Measurements from ENCODE around the gene MYBPHL. TPM values are rescaled to one million over a fixed set of nuclear protein-coding genes. Genes with fewer than 3 reads are reported as not detected.

MYBPHL gene
- total RNA-seq, 2 donors from 2014 or later: not detected

DNA sequence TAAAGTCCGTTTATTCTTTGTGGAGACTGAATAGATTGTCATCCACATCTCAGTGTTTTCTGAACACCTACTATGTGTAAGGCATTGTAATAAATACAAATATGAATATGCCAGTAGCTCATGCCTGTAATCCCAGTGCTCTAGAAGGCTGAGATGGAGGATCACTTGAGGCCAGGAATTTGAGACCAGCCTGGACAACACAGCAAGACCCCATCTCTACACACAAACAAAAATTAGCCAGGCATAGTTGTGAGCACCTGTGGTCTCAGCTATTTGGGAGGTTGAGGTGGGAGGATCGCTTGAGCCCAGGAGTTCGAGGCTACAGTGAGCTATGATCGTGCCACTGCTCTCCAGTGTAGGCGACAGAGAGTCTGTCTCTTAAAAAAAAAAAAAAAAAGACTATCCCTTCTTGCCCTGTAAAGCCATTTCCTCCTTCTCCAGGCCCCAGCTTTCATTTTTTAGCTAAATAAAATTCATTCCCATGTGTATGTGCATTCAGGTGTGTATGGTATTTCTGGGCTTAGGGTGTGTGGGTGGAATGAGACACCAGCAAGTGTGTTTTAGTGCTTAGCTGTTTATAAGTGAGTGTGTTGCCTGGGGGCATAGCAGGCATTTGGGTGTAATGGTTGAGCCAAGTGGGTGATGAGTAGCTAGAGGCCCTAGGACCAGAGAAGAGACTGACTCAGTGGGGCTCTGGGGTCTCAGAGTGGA, 49.7 kb downstream of the MYBPHL start:
- WGBS, 2 experiments (ENCODE audit: insufficient coverage in 1 of 2, insufficient read length in 1 of 2): 83 to 90% methylated on average over 4 to 5 of the region's 5 CpGs
- TF ChIP-seq CTCF (conservative IDR thresholded peaks at IDR 0.05): no peak
- peaks cover 3% of the 10 kb centered on the region for H3K36me3 Mint-ChIP-seq (ENCODE audit: low read depth)
- Histone ChIP-seq H3K4me3 (ENCODE audit: low read length) (no peak overlapping the region), H3K9ac (ENCODE audit: extremely low read depth, low read length, poor library complexity, severe bottlenecking) (no peak overlapping the region), H3K9me3 (ENCODE audit: control insufficient read depth, low read length) (no peaks in the 10 kb centered on the region), H3K27ac (ENCODE audit: low read depth, low read length) (peak overlapping the region; percentile 66), H3K27me3 (ENCODE audit: control insufficient read depth, insufficient read depth, low read length, poor library complexity, severe bottlenecking) (no peaks in the 10 kb centered on the region), H3K36me3 (ENCODE audit: control insufficient read depth, insufficient read depth, low read length) (no peaks in the 10 kb centered on the region), H3K4me1 (ENCODE audit: control insufficient read depth, insufficient read depth, low read length) (peaks cover 17% of the 10 kb centered on the region)
- peaks cover 3% of the 10 kb centered on the region for H3K27me3 Mint-ChIP-seq (ENCODE audit: insufficient read depth)
- no peak overlapping the region for H3K4me3 Mint-ChIP-seq
- H3K4me1 Mint-ChIP-seq: peaks cover 17% of the 10 kb centered on the region
- H3K27ac Mint-ChIP-seq: no peak overlapping the region
- no peaks in the 10 kb centered on the region for H3K9me3 Mint-ChIP-seq
- DNase-seq: no peak

- peaks cover 14% of the 10 kb centered on the region for H3K27me3 Mint-ChIP-seq (ENCODE audit: insufficient read depth)
- Histone ChIP-seq H3K9me3 (ENCODE audit: control insufficient read depth, low read length) (no peaks in the 10 kb centered on the region), H3K9ac (ENCODE audit: extremely low read depth, low read length, poor library complexity, severe bottlenecking) (no peak overlapping the region), H3K27me3 (ENCODE audit: control insufficient read depth, insufficient read depth, low read length, poor library complexity, severe bottlenecking) (peaks cover 6% of the 10 kb centered on the region), H3K27ac (ENCODE audit: low read depth, low read length) (peak overlapping the region; percentile 97), H3K36me3 (ENCODE audit: control insufficient read depth, insufficient read depth, low read length) (no peaks in the 10 kb centered on the region), H3K4me3 (ENCODE audit: low read length) (no peak overlapping the region), H3K4me1 (ENCODE audit: control insufficient read depth, insufficient read depth, low read length) (peaks cover 17% of the 10 kb centered on the region)
- DNase-seq: no peak
- TF ChIP-seq CTCF (conservative IDR thresholded peaks at IDR 0.05): no peak
- peaks cover 17% of the 10 kb centered on the region for H3K4me1 Mint-ChIP-seq
- peaks cover 3% of the 10 kb centered on the region for H3K36me3 Mint-ChIP-seq (ENCODE audit: low read depth)
- H3K4me3 Mint-ChIP-seq: no peak overlapping the region
- no peak overlapping the region for H3K27ac Mint-ChIP-seq
- no peaks in the 10 kb centered on the region for H3K9me3 Mint-ChIP-seq
- 88 to 100% methylated on average over 4 to 7 of the region's 7 CpGs for WGBS, 2 experiments (ENCODE audit: insufficient coverage in 1 of 2, insufficient read length in 1 of 2)
Observed at GRCh38 chr1:109256085-109256484, 50.7 kb downstream of the MYBPHL start.

GRCh38 chr1:109255678-109256077, 51.1 kb downstream of the MYBPHL start:
- no peak overlapping the region for H3K4me3 ChIP-seq (ENCODE audit: low read length)
- Mint-ChIP-seq H3K4me3 (no peak overlapping the region), H3K27ac (no peak overlapping the region), H3K9me3 (no peaks in the 10 kb centered on the region), H3K4me1 (peaks cover 17% of the 10 kb centered on the region), H3K27me3 (ENCODE audit: insufficient read depth) (peaks cover 18% of the 10 kb centered on the region), H3K36me3 (ENCODE audit: low read depth) (peaks cover 3% of the 10 kb centered on the region)
- H3K9ac ChIP-seq (ENCODE audit: extremely low read depth, low read length, poor library complexity, severe bottlenecking): no peak overlapping the region
- peaks cover 17% of the 10 kb centered on the region for H3K4me1 ChIP-seq (ENCODE audit: control insufficient read depth, insufficient read depth, low read length)
- peaks cover 10% of the 10 kb centered on the region for H3K27me3 ChIP-seq (ENCODE audit: control insufficient read depth, insufficient read depth, low read length, poor library complexity, severe bottlenecking)
- no peaks in the 10 kb centered on the region for H3K36me3 ChIP-seq (ENCODE audit: control insufficient read depth, insufficient read depth, low read length)
- H3K9me3 ChIP-seq (ENCODE audit: control insufficient read depth, low read length): no peaks in the 10 kb centered on the region
- H3K27ac ChIP-seq (ENCODE audit: low read depth, low read length): peak overlapping the region; percentile 97
- no peak for DNase-seq
- no peak for TF ChIP-seq CTCF (conservative IDR thresholded peaks at IDR 0.05)
- WGBS, 2 experiments (ENCODE audit: insufficient coverage in 1 of 2, insufficient read length in 1 of 2): 94 to 95% methylated on average over 4 to 5 of the region's 5 CpGs

Measured in endodermal cell (in vitro differentiated cells).